HG03565 (cell line): ENCODE results near the gene TMEM178B.

Experiments
- ATAC-seq: cut with Tn5 transposase; IDR thresholded peaks from one replicate; pipeline ENCODE4 v1.9.1; 2021; ENCODE audit warnings: mild to moderate bottlenecking, moderate library complexity; ENCODE audit not compliant: unreplicated experiment

The TMEM178B gene

GRCh38 chr7:141456298-141456697 lies 382.4 kb downstream of the TMEM178B start:
- ATAC-seq, result no peak

DNA sequence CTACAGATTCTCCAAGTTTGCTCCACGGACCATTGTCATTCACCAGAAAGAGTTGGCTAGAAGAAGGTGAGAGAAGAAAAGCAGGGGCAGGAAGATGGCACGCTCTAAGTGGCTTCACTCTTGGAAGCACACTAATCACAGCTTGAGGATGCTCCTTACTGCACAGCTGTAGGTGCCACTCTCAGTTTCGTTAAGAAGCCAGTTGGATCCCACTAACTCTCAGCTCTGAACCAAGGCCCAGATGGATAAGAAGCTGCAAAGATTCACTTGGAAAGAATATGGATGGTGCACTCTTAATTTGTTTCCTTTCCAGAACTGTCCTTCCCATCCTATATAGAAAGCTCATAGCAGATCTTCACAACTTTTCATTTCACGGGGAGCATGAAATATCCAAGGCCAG lies 382.8 kb downstream of the TMEM178B start:
- ATAC-seq, result no peak

- ATAC-seq, result no peak
These were observed 387.2 kb downstream of the TMEM178B start for GRCh38 chr7:141460781-141461715.

- ATAC-seq, result no peak
These were observed 388.1 kb downstream of the TMEM178B start for GRCh38 chr7:141461924-141462323.

DNA sequence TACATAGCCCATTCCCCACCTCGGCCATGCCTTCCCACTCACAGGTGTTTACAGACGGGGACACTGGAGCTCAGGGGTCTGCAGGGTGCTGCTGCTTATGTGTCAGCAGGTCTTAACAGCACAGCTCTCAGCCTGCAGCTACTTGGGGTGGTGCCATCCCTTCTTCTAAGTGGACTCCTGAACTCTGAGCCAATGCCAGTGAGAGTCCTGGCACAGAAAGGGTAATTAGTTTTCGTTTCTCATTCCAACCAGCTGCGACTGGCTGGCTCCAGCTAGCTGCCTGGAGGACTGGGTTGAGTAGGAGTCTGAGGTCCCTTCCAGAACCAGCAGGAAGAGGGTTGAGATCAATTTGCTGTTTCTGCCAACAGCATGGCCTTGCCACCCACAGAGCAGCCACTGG lies 389.1 kb downstream of the TMEM178B start:
- ATAC-seq, result no peak

GRCh38 chr7:141463986-141464385 lies 390.1 kb downstream of the TMEM178B start:
- no peak for ATAC-seq

DNA sequence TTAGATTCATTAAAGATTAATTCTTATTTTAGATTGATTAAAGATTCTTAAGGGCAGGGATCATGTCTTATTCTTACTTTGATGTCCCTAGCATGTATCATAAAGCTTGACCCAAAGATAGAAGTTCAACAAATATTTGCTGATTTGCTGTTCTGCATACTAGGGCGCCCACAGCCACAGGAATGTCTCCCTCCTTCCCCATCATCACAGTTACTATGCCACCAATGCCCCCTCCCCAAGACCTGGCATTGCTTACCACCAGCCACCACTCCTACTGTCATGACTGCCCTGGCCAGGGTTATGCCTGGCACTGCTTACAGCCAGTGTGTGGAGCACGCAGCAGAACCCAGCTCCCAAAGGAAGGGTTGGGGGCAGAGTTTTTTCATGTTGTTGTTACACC lies 390.7 kb downstream of the TMEM178B start:
- ATAC-seq, result no peak

- no peak for ATAC-seq
These were observed 392.5 kb downstream of the TMEM178B start for GRCh38 chr7:141466151-141466904.

- ATAC-seq, result no peak
These were observed 394.5 kb downstream of the TMEM178B start for GRCh38 chr7:141468341-141468740.

GRCh38 chr7:141475679-141476078 lies 401.8 kb downstream of the TMEM178B start:
- no peak for ATAC-seq

DNA sequence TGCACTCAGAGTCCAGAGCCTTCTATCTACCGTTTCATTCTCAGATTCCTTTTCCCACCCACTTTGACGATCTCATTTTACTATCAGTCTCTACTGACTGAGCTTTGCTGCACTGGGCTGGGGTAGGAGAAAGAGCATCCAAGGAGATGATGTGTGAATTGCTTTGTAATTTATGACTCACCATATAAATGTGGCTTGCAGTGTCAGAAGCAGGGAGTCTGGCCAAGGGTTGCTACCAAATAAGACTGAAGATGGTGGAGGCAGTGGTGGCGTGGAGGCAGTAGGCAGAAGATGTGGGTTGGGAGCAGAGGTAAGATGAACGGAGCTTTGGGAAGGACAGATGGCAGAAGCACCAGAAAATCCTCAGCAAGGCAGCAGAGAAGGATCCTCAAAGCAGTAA lies 404.0 kb downstream of the TMEM178B start:
- no peak for ATAC-seq

- ATAC-seq, result no peak
These were observed 405.0 kb downstream of the TMEM178B start for GRCh38 chr7:141478845-141479244.

GRCh38 chr7:141480953-141481352 lies 407.1 kb downstream of the TMEM178B start:
- ATAC-seq, result no peak

DNA sequence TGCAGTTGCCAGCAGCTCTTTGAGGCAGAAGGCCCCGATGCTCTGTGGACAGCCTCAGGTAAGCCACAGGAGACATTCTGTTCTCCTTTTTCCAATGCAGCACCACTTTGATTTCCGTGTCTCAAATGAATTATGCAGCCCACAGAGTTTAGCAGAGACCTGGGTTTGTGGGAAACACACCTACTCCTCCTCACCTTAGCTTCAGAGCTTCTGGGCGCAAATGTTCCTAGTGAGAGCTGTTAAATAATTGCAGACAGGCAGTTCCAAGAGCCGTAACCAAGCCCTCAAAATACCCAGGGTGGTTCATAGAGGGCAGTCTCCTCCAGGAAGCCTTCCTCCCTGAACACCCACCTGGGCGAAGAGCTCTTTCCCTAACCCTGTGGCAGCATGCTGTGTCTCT lies 408.1 kb downstream of the TMEM178B start:
- no peak for ATAC-seq

GRCh38 chr7:141483044-141483443 lies 409.2 kb downstream of the TMEM178B start:
- ATAC-seq, result no peak

GRCh38 chr7:141484907-141485306 lies 411.0 kb downstream of the TMEM178B start:
- ATAC-seq, result no peak

DNA sequence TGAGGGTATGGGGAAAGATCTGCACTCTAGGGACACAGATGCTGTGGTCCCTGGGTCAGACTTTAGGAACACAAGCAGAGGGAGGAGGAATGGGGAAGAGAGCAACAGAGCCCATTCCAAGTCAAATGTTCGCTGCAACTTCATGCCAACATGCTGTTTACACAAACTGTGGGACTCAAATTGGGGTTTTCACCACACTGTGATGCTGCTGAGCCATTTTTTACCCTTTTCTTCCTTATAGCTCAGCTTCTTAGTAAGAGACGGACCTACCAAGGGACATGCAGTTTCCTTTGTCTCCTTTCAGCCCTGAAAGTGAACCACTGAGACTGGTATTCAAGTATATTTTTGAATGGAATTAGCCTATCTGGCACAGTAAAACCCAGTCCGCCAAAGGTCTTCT lies 413.1 kb downstream of the TMEM178B start:
- ATAC-seq, result no peak

DNA sequence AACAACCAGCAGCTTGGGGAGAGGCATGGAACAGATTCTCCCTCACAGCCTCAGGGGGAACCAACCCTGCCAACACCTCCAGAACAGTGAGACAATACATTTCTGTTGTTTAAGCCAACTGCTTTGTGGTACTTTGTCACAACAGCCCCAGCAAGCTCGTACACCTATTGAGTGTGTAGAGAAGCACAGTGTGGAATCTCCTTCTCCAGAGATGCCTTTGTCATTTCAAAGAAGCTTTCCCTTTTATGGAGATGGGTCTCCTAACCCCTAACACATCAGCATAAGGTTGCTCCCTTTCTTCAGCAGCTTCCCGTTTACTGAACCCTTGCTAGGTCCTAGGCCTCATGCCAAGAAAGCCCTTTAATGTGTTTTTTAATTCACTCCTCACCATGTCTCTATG lies 416.6 kb downstream of the TMEM178B start:
- ATAC-seq, result no peak

DNA sequence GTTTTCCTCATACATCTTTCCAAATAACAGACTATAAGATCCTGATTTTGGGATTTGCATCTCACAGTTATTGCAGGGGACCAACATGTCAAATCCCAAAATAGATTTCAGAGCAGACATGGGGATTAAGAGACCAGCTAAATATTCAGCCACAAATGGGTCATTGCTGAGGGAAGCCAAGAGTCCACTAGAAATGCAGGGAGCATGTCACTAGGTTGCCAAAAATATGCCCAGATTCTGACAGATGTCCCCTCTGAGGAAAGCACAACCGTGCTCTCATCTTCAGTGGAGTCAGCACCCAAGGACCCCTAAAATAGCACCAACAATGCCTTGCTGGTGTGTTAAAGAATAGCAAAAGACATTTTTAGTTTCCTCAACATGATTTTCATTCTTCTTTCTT lies 421.2 kb downstream of the TMEM178B start:
- ATAC-seq, result no peak

DNA sequence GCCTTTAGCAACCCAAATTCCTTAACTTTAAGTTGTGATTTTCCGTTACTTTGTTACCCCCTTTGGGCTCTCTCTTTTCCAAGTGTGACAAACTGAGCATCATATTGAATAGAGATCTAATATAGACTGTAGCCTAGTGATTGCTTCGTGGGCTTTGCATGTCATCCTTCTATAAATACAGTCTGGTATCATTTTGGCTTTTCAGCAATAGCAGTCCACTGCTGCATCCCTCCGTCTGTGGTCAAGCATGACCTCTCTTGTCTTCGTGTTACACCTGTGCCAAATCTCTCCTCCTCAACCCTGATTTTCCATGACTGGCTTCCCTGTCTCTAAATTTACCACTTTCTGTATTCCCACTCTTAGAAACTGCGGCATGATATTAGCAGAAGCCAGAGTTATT lies 423.5 kb downstream of the TMEM178B start:
- no peak for ATAC-seq

- no peak for ATAC-seq
These were observed 426.7 kb downstream of the TMEM178B start for GRCh38 chr7:141500608-141501007.

- no peak for ATAC-seq
These were observed 427.6 kb downstream of the TMEM178B start for GRCh38 chr7:141501451-141501850.
